K562 (cell line): Measurements from ENCODE around the gene B3GALNT1. TPM values are rescaled to one million over a fixed set of nuclear protein-coding genes. Genes with fewer than 3 reads are reported as not detected.

ENCODE experiments used
- ATAC-seq: fragments of 200-7000 bp; cut with Tn5 transposase; 3 replicates; pipeline ENCODE4 v1.9.1; 2020; ENCODE audit warnings: moderate library complexity
- BruUV-seq: library from RNA; stranded (reverse); fragments of 400-500 nt; replicated peaks from 2 replicates; lab custom pipeline; 2021; lab: Mats Ljungman, UMichigan
- CTCF ChIA-PET: fragments of 300-600 bp; formaldehyde crosslinking; extraction: SDS; loops from one replicate; lab custom pipeline; 2021; ENCODE audit warnings: low intra/inter-chr PET ratio; lab: Yijun Ruan, JAX
- POLR2A ChIA-PET: fragments of 300-600, 350-650 bp; sonication (Branson Sonifier 250); formaldehyde crosslinking; extraction: SDS; loops from one replicate; lab custom pipeline; 2021; ENCODE audit warnings: antibody characterized with exemption, inconsistent platforms; lab: Yijun Ruan, JAX
- DNase-seq, 4 experiments: peaks; one replicate each; pipeline versions ENCODE4 v3.0.0 to v3.0.0-alpha.2; 2011 to 2018; ENCODE audit warnings: low spot score in 3 of 4, mixed read lengths in 3 of 4; ENCODE audit errors: extremely low read depth in 1 of 4
- FAIRE-seq: peaks from 2 replicates; lab custom pipeline; 2011; peaks lifted over from hg19 to GRCh38; lab: Jason Lieb, UNC
- H2AFZ ChIP-seq: 2 replicates; pipeline ENCODE4 v1.6.0; 2011; ENCODE audit warnings: low read depth, low read length, control low read depth, inconsistent platforms
- H3K27ac ChIP-seq: fragments of 200-600 bp; 3 replicates; pipeline ENCODE4 v1.8.0; 2011; ENCODE audit warnings: low read depth, mild to moderate bottlenecking, control low read depth, inconsistent platforms, low read length, moderate library complexity, mixed read lengths; ENCODE audit errors: extremely low read depth
- H3K27me3 ChIP-seq, 2 experiments: fragments of 300-600 bp in 1 of 2; 2 replicates in 1 of 2; 3 replicates in 1 of 2; pipeline versions ENCODE4 v1.6.0 to v1.8.0; 2011; ENCODE audit warnings: inconsistent platforms in 2 of 2, low read length in 2 of 2, mild to moderate bottlenecking in 1 of 2, mixed read lengths in 1 of 2, moderate library complexity in 1 of 2; ENCODE audit not compliant: control insufficient read depth in 2 of 2, insufficient read depth in 2 of 2
- H3K36me3 ChIP-seq: fragments of 300-600 bp; 3 replicates; pipeline ENCODE4 v1.8.0; 2011; ENCODE audit warnings: mild to moderate bottlenecking, low read length, inconsistent platforms; ENCODE audit not compliant: control insufficient read depth, insufficient read depth
- H3K4me1 ChIP-seq, 2 experiments: fragments of 200-600 bp in 1 of 2; replicated peaks in 1 of 2; 2 replicates in 1 of 2; 3 replicates in 1 of 2; pipeline versions ENCODE4 v1.5.1 to v1.8.0; 2011; ENCODE audit warnings: inconsistent platforms in 2 of 2, low read length in 2 of 2, mild to moderate bottlenecking in 1 of 2, mixed read lengths in 1 of 2, moderate library complexity in 1 of 2; ENCODE audit not compliant: control insufficient read depth in 2 of 2, insufficient read depth in 2 of 2
- H3K4me2 ChIP-seq: 2 replicates; pipeline ENCODE4 v1.6.1; 2011; ENCODE audit warnings: low read length, control low read depth, inconsistent platforms, mixed read lengths; ENCODE audit not compliant: insufficient read depth
- H3K4me3 ChIP-seq: fragments of 200-600 bp; sonication (generic), shearing (Covaris generic); 2 replicates; pipeline ENCODE4 v1.5.1; 2016; ENCODE audit warnings: control low read depth, inconsistent platforms
- H3K79me2 ChIP-seq: fragments of 200-600 bp; 3 replicates; pipeline ENCODE4 v1.8.0; 2011; ENCODE audit warnings: low read length, inconsistent platforms; ENCODE audit not compliant: control insufficient read depth, insufficient read depth
- H3K9ac ChIP-seq, 2 experiments: 2 replicates each; pipeline versions ENCODE4 v1.6.0 to v1.6.1; 2011; ENCODE audit warnings: low read depth in 2 of 2, low read length in 2 of 2, control low read depth in 1 of 2, inconsistent platforms in 1 of 2, mild to moderate bottlenecking in 1 of 2, mixed read lengths in 1 of 2; ENCODE audit not compliant: insufficient read depth in 1 of 2
- H3K9me1 ChIP-seq: one replicate; pipeline ENCODE4 v1.6.0; 2011; ENCODE audit warnings: inconsistent platforms, mild to moderate bottlenecking, low read length, moderate library complexity; ENCODE audit not compliant: control insufficient read depth, insufficient read depth
- H3K9me3 ChIP-seq: replicated peaks from 2 replicates; pipeline ENCODE4 v1.5.1; 2011; ENCODE audit warnings: low read depth, low read length, inconsistent platforms; ENCODE audit not compliant: control insufficient read depth, insufficient read depth
- H4K20me1 ChIP-seq: replicated peaks from 2 replicates; pipeline ENCODE4 v1.6.1; 2011; ENCODE audit warnings: low read length, inconsistent platforms, mixed read lengths; ENCODE audit not compliant: control insufficient read depth, insufficient read depth
- CC2D1A ChIP-seq: fragments of 450-650 bp; IDR thresholded peaks from 2 replicates; pipeline ENCODE4 v1.6.1; 2017; ENCODE audit warnings: mild to moderate bottlenecking
- IRF2 ChIP-seq: sonication (generic); formaldehyde crosslinking; IDR thresholded peaks from 2 replicates; pipeline ENCODE4 v1.8.1; 2022; ENCODE audit warnings: mild to moderate bottlenecking, missing genetic modification reagents
- MTF1 ChIP-seq: fragments of 250-450 bp; sonication (Bioruptor Pico); IDR thresholded peaks from 2 replicates; pipeline ENCODE4 v1.9.0; 2021; ENCODE audit warnings: moderate library complexity, mild to moderate bottlenecking, inconsistent platforms, borderline replicate concordance
- MYNN ChIP-seq, 2 experiments: sonication (generic); formaldehyde crosslinking in 1 of 2; IDR thresholded peaks; 2 replicates each; pipeline versions ENCODE4 v1.5.0 to v1.6.1; 2016 to 2020; ENCODE audit warnings: antibody characterized with exemption in 1 of 2, missing genetic modification reagents in 1 of 2
- NCOR1 ChIP-seq: fragments of 450-650 bp; IDR thresholded peaks from 2 replicates; pipeline ENCODE4 v1.6.1; 2016; ENCODE audit warnings: mild to moderate bottlenecking, moderate library complexity
- ZNF140 ChIP-seq: fragments of 250-450 bp; sonication (Bioruptor Pico); IDR thresholded peaks from 2 replicates; pipeline ENCODE4 v1.8.0; 2021; ENCODE audit warnings: moderate library complexity, mild to moderate bottlenecking, inconsistent platforms
- ZNF217 ChIP-seq: sonication (generic); formaldehyde crosslinking; IDR thresholded peaks from 2 replicates; pipeline ENCODE4 v1.8.0; 2022; ENCODE audit warnings: mild to moderate bottlenecking, missing genetic modification reagents
- ZNF274 ChIP-seq: IDR thresholded peaks from 2 replicates; pipeline ENCODE4 v1.6.1; 2011; ENCODE audit warnings: low read depth, mild to moderate bottlenecking, low read length, moderate library complexity, borderline replicate concordance
- ZNF668 ChIP-seq: fragments of 250-450 bp; sonication (Bioruptor Pico); IDR thresholded peaks from 2 replicates; pipeline ENCODE4 v1.8.0; 2022; ENCODE audit warnings: mild to moderate bottlenecking, inconsistent platforms
- WGBS: fragments of 100-300 bp; shearing (Covaris generic); methylation state at CpG from one replicate; pipeline ENCODE4 v1.1.6; 2016; ENCODE audit warnings: low coverage, mixed read lengths; ENCODE audit not compliant: insufficient coverage; ENCODE audit errors: missing lambda C conversion rate; 5-methylcytosine and 5-hydroxymethylcytosine counted together
- in situ Hi-C: fragments of 300-500 bp; cut with MboI; formaldehyde crosslinking; loops from 4 replicates; pipeline ENCODE4 v1.15.0; 2018; ENCODE audit warnings: inconsistent platforms, mixed read lengths
- intact Hi-C: fragments of 100-400 bp; cut with micrococcal nuclease; formaldehyde crosslinking; loops from 2 replicates; pipeline ENCODE4 v1.14.2; 2022
- polyA plus RNA-seq, 8 experiments: library from polyadenylated mRNA; depleted of rRNA in 4 of 8; stranded (reverse) in 5 of 8; unstranded in 3 of 8; fragments of >200 nt; fragmentation: Nextera tagmentation in 2 of 8; fragmentation: Illumina TruSeq in 1 of 8; extraction: Ambion mirVana in 2 of 8; extraction: Trizol in 1 of 8; gene quantifications; 2 replicates each; pipeline versions ENCODE4 v1.2.1 to v1.2.3, GENCODE V29; 2011 to 2014; ENCODE audit warnings: inconsistent platforms in 1 of 8, missing spikeins in 1 of 8
- total RNA-seq, 7 experiments: library from RNA; depleted of rRNA in 6 of 7; stranded (reverse); fragments of >200 nt in 6 of 7; fragmentation: Illumina TruSeq in 2 of 7; extraction: Trizol in 2 of 7; gene quantifications; 2 replicates each; pipeline versions ENCODE4 v1.2.1 to v1.2.3, GENCODE V29; 2011 to 2021; ENCODE audit warnings: low replicate concordance in 1 of 7
- TF ChIP-seq, protein P1 (sequence below): fragments of 150-350 bp; IDR thresholded peaks from 2 replicates; pipeline ENCODE4 v1.6.1; 2014; ENCODE audit warnings: low read depth, mild to moderate bottlenecking, low read length, borderline replicate concordance
- TF ChIP-seq, protein P2 (sequence below), 2 experiments: IDR thresholded peaks; 2 replicates each; pipeline ENCODE4 v1.6.1; 2012; ENCODE audit warnings: improper control_type of control experiment in 2 of 2, low read depth in 2 of 2, low read length in 2 of 2, borderline replicate concordance in 1 of 2
- TF ChIP-seq, protein P3 (sequence below): IDR thresholded peaks from 2 replicates; pipeline ENCODE4 v1.6.1; 2011; ENCODE audit warnings: borderline replicate concordance, low read depth, mild to moderate bottlenecking, moderate library complexity, low read length; ENCODE audit not compliant: insufficient read depth, poor library complexity, severe bottlenecking
- TF ChIP-seq, protein P4 (sequence below), 2 experiments: IDR thresholded peaks; 2 replicates each; pipeline ENCODE4 v1.6.1; 2011; ENCODE audit warnings: borderline replicate concordance in 1 of 2, control low read depth in 1 of 2, low read depth in 1 of 2, low read length in 1 of 2, mild to moderate bottlenecking in 1 of 2, mixed read lengths in 1 of 2, moderate library complexity in 1 of 2; ENCODE audit not compliant: insufficient read depth in 1 of 2, insufficient read length in 1 of 2, poor library complexity in 1 of 2, severe bottlenecking in 1 of 2; ENCODE audit errors: extremely low read depth in 1 of 2

Gene B3GALNT1
- total and polyA plus RNA-seq, 9 of the 15 experiments (the other 6 are each of a cell fraction or from before 2014, with no cell fraction given): 0.53 to 2.0 (median 1.2) TPM

DNA sequence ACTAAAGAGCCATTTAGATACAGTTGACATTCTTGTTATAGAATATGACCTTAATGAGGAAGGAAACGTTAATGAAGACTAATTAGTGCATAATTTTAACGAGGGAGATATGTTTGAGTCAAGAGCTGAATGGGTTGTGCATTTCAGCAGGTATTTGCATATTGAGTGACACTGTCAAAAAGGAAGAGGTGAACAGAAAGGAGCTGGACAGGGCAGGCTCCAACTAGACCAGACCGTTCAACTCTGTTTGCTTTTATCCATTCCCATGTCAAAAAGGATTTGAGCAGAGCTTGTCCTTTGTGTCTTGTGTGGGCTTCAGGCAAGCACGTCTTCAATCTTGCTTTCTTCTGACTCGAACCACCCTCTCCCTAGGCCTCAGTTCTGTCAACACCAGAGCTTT, 40.7 kb downstream of the B3GALNT1 start:
- Histone ChIP-seq H3K4me1 (no peaks in the 10 kb centered on the region), H2AFZ (no peak overlapping the region), H3K9me1 (no peaks in the 10 kb centered on the region), H4K20me1 (no peaks in the 10 kb centered on the region), H3K4me2 (no peak overlapping the region), H3K4me3 (no peak overlapping the region), H3K27ac (no peak overlapping the region), H3K36me3 (no peaks in the 10 kb centered on the region), H3K27me3 (no peaks in the 10 kb centered on the region), H3K79me2 (no peaks in the 10 kb centered on the region), H3K9ac (no peak overlapping the region), H3K9me3 (no peaks in the 10 kb centered on the region)
- ChIA-PET POLR2A (no interaction called here), CTCF (no interaction called here)
- in situ Hi-C loops: no loop called here
- 1% methylated on average over 5 of the region's 5 CpGs for WGBS
- BruUV-seq: no TSS peak
- DNase-seq: no peak
- no peak for FAIRE-seq
- ATAC-seq: no peak; the same call in 2 of the 3 replicates
- intact Hi-C loops: no loop called here
- TF ChIP-seq MTF1 (CRISPR knock-in tag) (no peak), MYNN (IDR thresholded peaks at IDR 0.05) (no peak), MYNN (CRISPR knock-in tag; IDR thresholded peaks at IDR 0.05) (no peak), ZNF140 (CRISPR knock-in tag) (no peak), ZNF274 (no peak), CC2D1A (no peak), ZNF217 (CRISPR knock-in tag) (no peak), NCOR1 (no peak), IRF2 (CRISPR knock-in tag) (no peak), ZNF668 (no peak)
- TF ChIP-seq, protein P1, sequence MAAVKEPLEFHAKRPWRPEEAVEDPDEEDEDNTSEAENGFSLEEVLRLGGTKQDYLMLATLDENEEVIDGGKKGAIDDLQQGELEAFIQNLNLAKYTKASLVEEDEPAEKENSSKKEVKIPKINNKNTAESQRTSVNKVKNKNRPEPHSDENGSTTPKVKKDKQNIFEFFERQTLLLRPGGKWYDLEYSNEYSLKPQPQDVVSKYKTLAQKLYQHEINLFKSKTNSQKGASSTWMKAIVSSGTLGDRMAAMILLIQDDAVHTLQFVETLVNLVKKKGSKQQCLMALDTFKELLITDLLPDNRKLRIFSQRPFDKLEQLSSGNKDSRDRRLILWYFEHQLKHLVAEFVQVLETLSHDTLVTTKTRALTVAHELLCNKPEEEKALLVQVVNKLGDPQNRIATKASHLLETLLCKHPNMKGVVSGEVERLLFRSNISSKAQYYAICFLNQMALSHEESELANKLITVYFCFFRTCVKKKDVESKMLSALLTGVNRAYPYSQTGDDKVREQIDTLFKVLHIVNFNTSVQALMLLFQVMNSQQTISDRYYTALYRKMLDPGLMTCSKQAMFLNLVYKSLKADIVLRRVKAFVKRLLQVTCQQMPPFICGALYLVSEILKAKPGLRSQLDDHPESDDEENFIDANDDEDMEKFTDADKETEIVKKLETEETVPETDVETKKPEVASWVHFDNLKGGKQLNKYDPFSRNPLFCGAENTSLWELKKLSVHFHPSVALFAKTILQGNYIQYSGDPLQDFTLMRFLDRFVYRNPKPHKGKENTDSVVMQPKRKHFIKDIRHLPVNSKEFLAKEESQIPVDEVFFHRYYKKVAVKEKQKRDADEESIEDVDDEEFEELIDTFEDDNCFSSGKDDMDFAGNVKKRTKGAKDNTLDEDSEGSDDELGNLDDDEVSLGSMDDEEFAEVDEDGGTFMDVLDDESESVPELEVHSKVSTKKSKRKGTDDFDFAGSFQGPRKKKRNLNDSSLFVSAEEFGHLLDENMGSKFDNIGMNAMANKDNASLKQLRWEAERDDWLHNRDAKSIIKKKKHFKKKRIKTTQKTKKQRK: no peak
- TF ChIP-seq, protein P2, sequence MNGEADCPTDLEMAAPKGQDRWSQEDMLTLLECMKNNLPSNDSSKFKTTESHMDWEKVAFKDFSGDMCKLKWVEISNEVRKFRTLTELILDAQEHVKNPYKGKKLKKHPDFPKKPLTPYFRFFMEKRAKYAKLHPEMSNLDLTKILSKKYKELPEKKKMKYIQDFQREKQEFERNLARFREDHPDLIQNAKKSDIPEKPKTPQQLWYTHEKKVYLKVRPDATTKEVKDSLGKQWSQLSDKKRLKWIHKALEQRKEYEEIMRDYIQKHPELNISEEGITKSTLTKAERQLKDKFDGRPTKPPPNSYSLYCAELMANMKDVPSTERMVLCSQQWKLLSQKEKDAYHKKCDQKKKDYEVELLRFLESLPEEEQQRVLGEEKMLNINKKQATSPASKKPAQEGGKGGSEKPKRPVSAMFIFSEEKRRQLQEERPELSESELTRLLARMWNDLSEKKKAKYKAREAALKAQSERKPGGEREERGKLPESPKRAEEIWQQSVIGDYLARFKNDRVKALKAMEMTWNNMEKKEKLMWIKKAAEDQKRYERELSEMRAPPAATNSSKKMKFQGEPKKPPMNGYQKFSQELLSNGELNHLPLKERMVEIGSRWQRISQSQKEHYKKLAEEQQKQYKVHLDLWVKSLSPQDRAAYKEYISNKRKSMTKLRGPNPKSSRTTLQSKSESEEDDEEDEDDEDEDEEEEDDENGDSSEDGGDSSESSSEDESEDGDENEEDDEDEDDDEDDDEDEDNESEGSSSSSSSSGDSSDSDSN (IDR thresholded peaks at IDR 0.05; ENCODE audit: borderline replicate concordance in 1 of 2, low read depth in 2 of 2, low read length in 2 of 2): no peak
- TF ChIP-seq, protein P3, sequence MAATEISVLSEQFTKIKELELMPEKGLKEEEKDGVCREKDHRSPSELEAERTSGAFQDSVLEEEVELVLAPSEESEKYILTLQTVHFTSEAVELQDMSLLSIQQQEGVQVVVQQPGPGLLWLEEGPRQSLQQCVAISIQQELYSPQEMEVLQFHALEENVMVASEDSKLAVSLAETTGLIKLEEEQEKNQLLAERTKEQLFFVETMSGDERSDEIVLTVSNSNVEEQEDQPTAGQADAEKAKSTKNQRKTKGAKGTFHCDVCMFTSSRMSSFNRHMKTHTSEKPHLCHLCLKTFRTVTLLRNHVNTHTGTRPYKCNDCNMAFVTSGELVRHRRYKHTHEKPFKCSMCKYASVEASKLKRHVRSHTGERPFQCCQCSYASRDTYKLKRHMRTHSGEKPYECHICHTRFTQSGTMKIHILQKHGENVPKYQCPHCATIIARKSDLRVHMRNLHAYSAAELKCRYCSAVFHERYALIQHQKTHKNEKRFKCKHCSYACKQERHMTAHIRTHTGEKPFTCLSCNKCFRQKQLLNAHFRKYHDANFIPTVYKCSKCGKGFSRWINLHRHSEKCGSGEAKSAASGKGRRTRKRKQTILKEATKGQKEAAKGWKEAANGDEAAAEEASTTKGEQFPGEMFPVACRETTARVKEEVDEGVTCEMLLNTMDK: no peak
- TF ChIP-seq, protein P4, sequence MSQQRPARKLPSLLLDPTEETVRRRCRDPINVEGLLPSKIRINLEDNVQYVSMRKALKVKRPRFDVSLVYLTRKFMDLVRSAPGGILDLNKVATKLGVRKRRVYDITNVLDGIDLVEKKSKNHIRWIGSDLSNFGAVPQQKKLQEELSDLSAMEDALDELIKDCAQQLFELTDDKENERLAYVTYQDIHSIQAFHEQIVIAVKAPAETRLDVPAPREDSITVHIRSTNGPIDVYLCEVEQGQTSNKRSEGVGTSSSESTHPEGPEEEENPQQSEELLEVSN (IDR thresholded peaks at IDR 0.05; ENCODE audit: borderline replicate concordance in 1 of 2, extremely low read depth in 1 of 2, insufficient read depth in 1 of 2, insufficient read length in 1 of 2, low read depth in 1 of 2, low read length in 1 of 2, poor library complexity in 1 of 2, severe bottlenecking in 1 of 2): no peak
